Skeletal muscle cell (primary cell): Measurements from ENCODE around the gene ASB6.
A peak's percentile ranks its signal among the peaks of the same experiment; 100 is the strongest.

Experiments
- DNase-seq: peaks from one replicate; pipeline ENCODE4 v3.0.0-alpha.2; 2010; ENCODE audit warnings: low read depth
- H3K4me3 ChIP-seq: 2 replicates; pipeline ENCODE4 v1.5.1; 2011; ENCODE audit warnings: low read depth, mild to moderate bottlenecking, control low read depth, low read length, moderate library complexity

Gene ASB6

GRCh38 chr9:129612815-129613519, 29.0 kb downstream of the ASB6 start:
- DNase-seq: no peak
- H3K4me3 ChIP-seq: no peak overlapping the region

DNA sequence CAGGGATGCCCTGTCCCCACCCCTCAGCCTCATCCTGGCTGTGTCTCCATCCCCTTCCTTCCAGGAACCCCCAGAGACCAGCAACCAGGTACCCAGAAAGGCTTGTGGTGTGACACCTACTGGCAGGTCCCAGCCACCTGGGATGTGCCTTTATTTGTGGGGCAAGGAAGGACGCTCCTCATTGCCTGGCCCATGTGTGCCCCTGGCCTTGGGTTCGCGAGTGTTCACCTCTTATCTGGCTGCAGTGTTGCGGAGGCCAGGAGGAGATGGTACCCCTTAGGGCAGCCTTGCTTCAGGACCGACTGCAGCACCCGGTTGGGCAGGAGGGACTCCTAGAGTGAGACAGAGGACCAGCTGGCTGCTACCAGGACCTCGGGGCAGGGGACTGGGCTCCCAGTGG, 29.8 kb downstream of the ASB6 start:
- no peak for DNase-seq
- no peak overlapping the region for H3K4me3 ChIP-seq

GRCh38 chr9:129611307-129611800, 30.6 kb downstream of the ASB6 start:
- H3K4me3 ChIP-seq: peak overlapping the region; percentile 51
- DNase-seq: no peak

DNA sequence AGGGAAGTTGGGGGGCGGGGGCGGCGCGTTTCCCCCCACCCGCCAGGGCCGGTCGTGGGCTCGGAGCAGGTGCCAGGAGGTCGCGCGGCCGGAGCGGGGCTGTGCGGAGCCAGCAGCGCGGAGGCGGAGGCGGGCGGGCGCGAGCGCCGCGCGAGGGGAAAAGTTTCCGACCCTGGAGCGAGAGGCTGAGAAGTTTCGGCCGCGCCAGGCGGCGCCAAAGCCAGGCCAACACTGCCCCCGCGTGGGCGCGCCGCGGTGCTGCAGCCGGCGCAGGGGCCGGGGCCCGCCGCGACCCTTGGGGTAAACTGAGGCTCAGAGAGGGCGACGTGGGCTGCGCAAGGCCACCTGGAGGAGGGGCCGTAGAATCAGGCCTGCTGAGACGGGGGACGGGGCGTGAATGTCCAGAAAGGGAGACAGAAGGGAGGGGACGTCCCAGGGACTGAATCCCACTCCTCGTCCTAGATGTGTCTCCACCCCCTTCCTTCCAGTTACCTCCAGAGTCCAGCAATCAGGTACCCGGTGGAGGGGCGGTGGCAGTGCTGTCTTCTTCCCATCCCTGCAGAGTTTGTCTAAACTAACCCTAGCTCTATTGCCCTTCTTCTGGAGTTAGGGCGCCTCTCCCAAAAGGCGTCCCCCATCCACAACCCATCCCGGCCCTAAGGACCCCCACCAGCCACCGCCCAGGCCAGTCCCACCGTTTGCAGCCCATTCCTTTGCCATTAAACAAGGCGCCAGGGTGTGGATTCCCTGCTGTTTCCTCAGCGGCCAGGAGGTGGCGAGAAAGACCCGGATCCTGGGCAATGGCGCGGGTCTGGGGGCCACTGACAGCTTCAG, 31.3 kb downstream of the ASB6 start:
- no peak for DNase-seq
- H3K4me3 ChIP-seq: peak overlapping the region; percentile 53

DNA sequence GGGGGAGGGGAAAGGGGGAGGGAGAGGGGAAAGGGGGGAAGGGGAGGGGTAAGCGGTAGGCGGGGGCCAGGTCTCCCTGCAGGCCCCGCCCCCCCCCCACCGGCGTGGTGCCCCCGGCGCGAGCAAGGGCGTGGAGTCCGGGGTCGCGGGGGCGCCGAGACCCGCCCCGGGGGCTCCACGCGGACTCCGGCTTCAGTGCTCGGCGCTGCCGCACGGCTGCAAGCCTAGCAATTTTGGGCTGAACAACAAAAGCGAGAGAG, 31.8 kb downstream of the ASB6 start:
- peak overlapping the region; percentile 53 for H3K4me3 ChIP-seq
- DNase-seq: no peak

DNA sequence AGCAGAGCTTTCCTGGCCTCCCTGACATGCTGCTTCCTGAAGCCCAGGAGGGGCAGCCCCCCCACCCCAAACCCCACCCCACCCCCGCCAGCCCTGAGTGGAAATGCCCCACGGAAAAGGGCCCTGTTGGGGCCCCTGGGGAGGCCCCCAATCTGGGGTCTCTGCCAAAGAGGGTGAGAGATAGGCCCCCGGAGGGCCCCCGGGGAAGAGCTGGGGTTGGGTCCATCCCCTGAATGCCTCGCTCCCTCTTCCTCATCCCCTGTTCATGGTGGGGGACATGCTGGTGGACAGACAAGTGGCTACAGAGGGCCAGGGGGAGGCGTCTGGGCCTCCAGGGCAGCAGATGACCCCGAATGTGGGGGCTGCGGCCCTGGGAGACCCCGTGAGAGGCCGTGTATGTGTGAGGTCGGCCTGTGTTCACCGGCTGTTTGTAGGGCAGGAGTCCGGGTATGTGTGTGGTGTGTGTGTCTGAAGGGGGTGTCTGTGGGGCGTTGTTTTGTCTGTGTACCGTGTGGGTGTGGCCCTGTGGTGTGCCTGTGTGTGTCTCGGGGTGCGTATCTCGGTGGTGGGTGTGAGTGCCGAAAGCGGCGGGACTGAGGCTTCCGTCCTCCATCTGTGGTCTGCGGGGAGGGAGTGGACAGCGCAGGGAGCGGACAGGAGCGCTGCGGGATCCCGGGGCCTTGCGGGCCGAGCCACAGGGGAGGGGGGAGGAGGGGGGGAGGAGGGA, 32.3 kb downstream of the ASB6 start:
- DNase-seq: no peak
- H3K4me3 ChIP-seq: no peak overlapping the region

DNA sequence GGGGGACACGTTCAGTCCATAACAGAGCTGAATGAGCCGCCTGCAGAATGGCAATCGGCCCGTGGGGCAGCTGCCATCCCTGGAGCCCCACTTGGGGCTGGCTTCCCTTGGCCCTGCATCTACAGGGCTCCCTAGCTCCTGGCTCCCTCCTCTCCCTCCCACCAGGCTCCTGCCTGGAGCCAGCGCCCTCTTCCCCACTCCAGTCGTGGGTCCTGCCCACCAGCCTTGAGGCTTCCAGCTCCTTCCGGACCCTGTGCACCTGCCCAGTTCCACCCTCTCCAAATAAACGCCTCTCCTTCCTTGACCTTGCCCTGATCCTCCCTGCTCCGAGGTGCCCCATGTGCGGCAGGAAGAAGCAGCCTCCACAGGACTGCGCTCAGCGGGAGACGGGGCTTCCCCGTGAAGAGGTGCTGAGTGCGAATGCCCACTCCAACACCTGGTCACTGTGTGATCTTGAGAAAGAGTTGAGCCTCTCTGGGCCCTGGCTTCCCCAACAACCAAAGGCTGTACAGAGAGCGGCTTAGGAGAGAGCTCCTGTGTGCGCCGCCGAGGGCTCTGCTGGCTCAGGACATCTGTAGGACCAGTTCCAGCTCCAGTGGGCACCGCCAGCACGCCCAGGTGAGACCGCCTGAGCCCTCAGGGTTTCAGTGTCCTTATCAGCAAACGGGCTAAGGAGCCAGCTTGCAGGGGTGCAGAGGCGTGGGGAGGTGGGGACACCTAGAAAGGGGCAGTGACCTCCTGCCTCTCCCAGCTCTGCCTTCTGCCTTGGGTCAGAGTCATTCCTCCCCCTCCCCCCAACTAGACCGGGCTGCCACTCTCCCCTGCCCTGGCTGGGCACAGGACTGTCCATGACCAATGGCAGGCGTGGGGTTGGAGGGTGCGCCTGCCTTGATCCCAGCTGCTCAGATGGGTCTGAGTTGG, 33.1 kb downstream of the ASB6 start:
- DNase-seq: no peak
- no peak overlapping the region for H3K4me3 ChIP-seq

DNA sequence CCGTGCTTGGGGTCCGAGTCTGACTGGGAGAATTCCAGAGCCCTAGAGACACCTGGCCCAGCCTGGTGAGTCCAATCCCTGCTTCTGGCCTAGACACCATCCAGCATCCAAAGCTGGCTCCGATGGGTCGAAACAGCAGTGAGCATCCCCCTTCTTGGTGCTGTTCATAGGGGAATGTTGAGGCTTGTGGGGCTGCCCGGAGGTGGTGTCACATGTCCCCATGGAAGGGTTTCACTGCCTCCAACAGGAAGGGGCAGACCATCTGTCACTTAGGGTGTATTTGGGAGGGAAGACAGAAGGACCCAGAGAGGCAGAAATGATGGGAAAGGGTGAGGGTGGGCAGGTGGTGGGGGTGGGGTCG, 34.9 kb downstream of the ASB6 start:
- no peak overlapping the region for H3K4me3 ChIP-seq

GRCh38 chr9:129606161-129607026, 35.6 kb downstream of the ASB6 start:
- no peak for DNase-seq
- H3K4me3 ChIP-seq: no peak overlapping the region

More for the DNA sequence above, 34.9 kb downstream of the ASB6 start:
- no peak for DNase-seq

DNA sequence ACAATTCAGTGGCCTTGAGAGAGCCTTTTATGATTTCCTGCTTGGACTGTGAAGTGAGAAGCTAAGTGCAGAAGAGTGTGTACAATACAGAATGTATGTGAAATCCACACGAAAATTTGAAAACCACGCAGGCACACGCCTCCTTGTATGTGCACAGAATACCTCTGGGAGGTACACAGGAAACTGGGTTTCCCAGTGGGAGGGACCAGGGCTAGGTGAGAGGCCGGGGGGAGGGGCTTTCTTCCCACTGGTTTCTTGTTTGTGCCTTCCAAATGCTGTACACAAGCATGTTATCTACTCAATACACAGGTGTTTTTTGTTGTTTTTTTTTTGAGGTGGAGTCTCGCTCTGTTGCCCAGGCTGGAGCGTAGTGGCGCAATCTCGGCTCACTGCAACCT, 37.2 kb downstream of the ASB6 start:
- no peak for DNase-seq

GRCh38 chr9:129604056-129604765, 37.7 kb downstream of the ASB6 start:
- DNase-seq: no peak
- no peak overlapping the region for H3K4me3 ChIP-seq

More for the DNA sequence above, 37.2 kb downstream of the ASB6 start:
- no peak overlapping the region for H3K4me3 ChIP-seq

DNA sequence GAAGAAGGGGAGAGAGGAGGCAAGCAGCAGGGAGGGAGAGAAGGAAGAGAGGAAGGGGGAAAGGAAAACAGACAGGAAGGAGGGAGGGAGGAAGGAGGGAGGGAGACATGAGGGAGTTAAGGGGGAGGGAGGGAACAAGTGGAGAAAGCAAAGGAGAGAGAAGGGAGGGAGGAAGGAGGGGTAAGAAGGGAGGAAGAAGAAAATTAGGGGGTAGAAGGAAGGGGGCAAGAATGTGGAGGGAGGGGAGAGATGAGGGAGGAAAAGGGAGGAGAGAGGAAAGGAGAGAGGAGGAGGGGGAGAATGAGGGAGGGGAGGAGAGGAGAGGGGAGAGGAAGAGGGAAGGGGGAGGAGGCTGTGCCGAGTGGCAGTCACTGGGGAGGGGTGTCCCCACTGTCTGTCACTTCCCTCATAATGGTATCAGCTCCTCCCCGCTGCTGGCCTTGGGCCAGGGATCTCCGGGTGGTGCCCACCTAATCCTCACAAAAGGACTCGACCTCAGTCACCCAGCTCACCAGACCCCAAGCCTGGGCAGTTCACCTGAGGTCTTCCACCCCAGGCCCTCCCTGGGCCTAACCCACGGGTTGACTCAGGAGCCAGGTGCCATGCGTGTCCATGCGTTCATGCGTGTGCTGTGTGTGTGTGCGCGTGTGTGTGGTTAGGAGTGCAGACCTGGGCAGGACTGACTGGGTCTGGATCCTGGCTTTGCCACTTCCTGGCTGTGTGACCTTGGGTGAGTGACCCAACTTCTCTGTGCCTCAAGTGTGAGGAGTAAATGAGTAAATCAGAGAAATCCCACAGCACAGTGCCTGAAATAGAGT, 39.1 kb downstream of the ASB6 start:
- no peak overlapping the region for H3K4me3 ChIP-seq
- DNase-seq: no peak

DNA sequence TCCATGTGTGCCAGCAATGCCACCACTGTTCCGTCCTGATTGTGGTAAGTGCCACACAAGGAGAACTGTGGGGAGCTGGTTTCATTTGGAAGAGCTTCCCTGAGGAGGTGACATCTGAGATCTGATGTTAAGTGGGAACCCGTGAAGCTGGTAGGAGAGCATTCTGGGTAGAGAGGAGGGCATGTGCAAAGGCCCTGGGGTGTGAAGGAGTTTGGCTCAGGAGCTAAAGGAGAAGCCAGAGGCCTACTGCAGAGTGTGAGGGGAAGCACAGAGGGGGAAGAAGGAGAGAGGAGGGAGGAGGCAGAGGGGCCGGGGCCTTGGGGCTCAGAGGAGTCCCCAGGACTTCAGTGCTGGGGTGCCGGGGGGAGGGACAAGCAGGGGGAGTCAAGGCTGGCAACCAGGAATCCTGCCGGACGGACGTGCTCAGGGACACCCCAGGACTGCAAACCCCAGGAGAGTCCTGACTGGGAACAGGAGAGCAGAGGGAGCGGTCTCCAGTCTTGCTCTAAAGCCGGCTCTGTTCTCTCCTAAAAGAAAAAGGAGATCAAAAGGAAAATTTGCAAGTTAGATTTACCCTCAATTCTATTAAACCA, 40.8 kb downstream of the ASB6 start:
- DNase-seq: no peak
- no peak overlapping the region for H3K4me3 ChIP-seq

DNA sequence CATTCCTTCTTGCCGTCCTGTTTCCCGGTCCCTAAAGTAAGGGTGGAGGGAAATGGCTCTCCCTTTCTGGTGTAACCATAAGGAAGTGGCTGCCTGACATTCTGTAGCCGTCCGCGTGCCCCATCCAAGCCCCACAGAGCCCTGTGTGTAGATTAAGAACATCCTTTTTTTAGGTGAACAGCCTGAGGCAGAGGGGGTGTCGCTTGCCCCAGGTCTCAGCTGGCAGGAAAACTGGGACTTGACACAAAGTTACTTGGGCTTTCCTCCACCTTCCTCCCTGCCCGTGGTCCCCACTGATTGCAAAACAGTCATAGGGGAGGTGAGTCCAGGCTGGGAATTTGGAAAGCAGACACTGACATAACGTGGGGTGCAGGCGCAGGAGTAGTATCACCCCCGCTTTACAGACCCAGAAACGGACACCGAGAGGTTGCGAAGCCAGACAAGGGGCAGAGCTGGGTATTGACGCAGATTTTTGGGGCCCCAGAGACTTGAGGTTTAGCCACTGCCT, 43.8 kb downstream of the ASB6 start:
- DNase-seq: no peak
- peak overlapping the region; percentile 46 for H3K4me3 ChIP-seq

DNA sequence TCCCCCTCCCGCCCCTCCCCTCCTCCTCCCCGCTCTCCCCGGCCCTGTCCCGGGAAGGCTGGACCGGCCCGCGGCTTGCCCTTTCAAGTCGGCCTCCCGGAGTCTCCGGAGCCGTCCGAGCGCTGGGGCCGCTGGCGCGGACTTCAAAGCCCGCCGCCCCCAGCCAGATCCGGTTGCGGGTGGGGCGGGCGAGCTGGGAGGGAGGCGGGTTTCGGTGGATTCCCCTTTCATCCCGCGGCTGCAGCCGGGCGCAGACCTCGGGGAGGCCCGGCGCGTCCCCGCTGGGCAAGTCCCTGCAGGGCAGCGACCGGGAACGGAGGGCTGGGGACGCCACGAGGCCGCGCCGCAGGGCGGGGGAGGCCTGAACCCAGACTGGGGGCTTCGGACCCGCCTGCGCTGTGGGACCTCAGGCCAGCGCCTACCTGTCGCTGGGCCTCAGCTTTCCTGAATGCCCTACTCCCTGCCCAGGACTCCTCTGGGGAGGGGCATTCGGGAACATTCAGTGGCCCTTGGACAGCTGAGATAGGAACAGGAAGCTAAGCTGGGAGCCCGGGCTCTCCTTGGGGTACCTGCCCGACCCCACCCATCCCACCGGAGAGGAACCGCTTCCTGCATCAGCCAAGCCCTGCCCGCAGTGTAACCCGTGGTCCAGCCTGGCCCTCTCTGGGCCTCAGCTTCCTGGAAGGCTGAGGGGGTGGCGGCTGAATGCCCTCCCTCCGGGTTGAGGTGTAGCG, 44.4 kb downstream of the ASB6 start:
- no peak for DNase-seq
- peak overlapping the region; percentile 46 for H3K4me3 ChIP-seq
